Measurements from ENCODE around the gene TFIP11. TPM values are rescaled to one million over a fixed set of nuclear protein-coding genes. Genes with fewer than 3 reads are reported as not detected.

The TFIP11 gene
- total RNA-seq, 1 donor from 2014 or later, result 22.3 TPM

GRCh38 chr22:26515931-26516330 lies 3.7 kb upstream of the TFIP11 start:
- DNase-seq (no peak), ATAC-seq (no peak)
- intact Hi-C loops (cut with micrococcal nuclease), result no loop called here

- intact Hi-C loops (cut with micrococcal nuclease), result no loop called here
- no peak for ATAC-seq
- DNase-seq, result no peak
Measured at GRCh38 chr22:26514419-26515161, 2.3 kb upstream of the TFIP11 start.

- intact Hi-C loops (cut with micrococcal nuclease), result no loop called here
- no peak for ATAC-seq
- DNase-seq, result no peak
Measured at GRCh38 chr22:26513838-26514237, 1.6 kb upstream of the TFIP11 start.

GRCh38 chr22:26508148-26508547 lies 4.1 kb downstream of the TFIP11 start:
- DNase-seq (no peak), ATAC-seq (no peak)
- intact Hi-C loops (cut with micrococcal nuclease), result loop anchor here (10.0 kb wide), 1 partner anchor 77 kb away; no protein-coding TSS in a partner anchor

DNA sequence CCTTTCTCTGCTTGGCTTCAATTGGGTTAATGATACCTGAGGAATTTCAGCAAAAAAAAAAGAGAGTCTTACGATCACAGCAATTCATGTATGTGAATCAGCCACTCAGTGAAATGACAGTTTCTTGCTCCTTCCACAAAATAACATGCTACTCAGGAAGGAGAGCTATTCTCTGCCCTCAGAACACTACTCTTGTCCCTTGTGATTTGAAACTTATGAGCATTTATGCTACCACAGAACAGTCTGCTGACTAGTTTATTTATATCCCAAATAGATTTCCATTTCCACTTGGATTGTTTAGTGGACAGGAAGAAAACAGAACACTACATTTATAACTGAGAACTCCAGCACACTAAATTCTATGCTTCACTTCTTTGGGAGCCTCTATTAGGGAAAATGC lies 8.5 kb downstream of the TFIP11 start:
- intact Hi-C loops (cut with micrococcal nuclease), result loop anchor here (10.0 kb wide), 1 partner anchor 81 kb away; no protein-coding TSS in a partner anchor
- DNase-seq, result no peak
- peak; percentile 77 for ATAC-seq

DNA sequence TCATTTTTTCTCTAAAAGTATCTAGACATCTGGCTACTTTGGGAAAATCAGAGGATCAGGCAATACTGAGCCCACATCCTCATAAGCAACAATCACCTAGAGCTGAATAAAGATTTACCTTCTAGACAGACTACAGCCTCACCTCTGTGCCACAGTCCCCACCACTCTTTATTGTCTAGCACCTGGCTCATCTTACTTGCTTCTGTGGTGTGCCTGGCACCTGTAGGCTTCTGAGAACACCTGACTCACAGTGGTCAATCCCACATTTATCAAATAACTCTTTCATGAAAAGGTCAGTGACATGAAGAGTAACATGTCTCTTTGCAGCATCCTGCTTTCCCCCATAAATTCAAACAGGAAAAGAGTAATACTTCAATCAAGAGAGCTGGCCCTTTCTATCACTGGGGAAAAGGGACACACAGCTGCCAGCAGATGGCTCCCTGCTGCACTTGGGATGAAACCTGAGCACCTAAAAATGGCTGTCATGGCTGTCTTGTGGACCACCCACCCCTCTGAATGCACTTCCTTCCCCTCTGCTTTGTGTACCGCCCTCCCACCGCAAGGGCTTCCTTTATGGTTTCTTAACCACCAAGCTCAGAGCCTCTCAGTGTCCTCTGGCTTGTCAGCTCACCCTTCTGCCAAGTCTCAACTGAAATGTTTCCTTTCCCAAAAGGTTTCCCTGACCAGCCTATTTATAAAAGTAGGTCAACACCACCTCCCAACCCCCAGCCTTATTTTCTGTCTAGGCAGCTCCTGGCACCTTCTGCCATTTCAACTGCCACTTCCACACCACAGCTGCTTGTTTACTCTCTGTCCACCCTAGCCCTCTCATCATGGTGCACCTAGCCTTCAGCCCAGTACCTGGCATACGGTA lies 9.3 kb downstream of the TFIP11 start:
- intact Hi-C loops (cut with micrococcal nuclease), result loop anchor here (10.0 kb wide), 1 partner anchor 82 kb away; no protein-coding TSS in a partner anchor
- DNase-seq (peak; percentile 44), ATAC-seq (peak; percentile 95)

DNA sequence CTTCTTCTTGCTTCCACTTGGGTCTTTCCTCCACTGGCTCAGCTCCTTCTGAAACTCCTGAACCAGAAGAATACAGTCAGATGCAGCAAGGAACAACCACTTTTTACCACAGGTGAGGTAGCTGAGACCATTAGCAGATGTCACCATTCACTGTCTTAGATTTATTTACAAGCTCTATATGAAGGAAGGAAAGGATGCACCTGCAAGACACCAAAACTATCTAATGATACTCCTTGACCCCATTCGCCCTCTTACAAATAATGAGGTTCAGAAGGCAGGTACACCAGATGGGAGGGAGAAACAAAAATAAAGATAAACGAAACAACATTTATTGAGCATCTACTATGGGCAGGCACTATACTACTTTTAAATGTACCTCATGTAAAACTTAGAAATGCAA lies 10.3 kb downstream of the TFIP11 start:
- intact Hi-C loops (cut with micrococcal nuclease), result loop anchor here (10.0 kb wide), 1 partner anchor 83 kb away; no protein-coding TSS in a partner anchor
- ATAC-seq (no peak), DNase-seq (no peak)

- ATAC-seq (no peak), DNase-seq (no peak)
- intact Hi-C loops (cut with micrococcal nuclease), result no loop called here
Measured at GRCh38 chr22:26499188-26499703, 13.0 kb downstream of the TFIP11 start.

DNA sequence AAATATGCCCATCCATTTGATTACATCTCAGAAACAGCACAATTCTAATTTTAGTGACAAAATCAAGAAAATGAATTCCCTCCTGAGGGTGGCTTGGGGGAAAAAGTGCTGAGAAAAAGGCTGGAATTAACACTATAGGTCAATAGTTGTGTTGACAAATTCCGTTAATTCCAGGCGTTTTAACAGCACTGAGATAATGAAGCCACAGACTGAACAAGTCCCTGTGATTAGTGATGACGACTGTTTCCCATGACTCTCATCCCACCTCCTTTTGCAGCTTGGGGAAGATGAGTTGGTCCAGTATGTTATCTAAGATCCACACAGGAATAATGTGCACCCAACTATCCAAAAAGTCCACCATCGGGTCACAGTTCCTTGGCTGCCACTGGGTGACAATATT lies 15.8 kb downstream of the TFIP11 start:
- intact Hi-C loops (cut with micrococcal nuclease), result no loop called here
- no peak for ATAC-seq
- no peak for DNase-seq

- DNase-seq (no peak), ATAC-seq (no peak)
- intact Hi-C loops (cut with micrococcal nuclease), result no loop called here
Measured at GRCh38 chr22:26494506-26494905, 17.8 kb downstream of the TFIP11 start.

GRCh38 chr22:26492220-26492619 lies 20.1 kb downstream of the TFIP11 start:
- no peak for DNase-seq
- no peak for ATAC-seq

GRCh38 chr22:26489447-26490036 lies 22.7 kb downstream of the TFIP11 start:
- DNase-seq, result no peak
- no peak for ATAC-seq
- intact Hi-C loops (cut with micrococcal nuclease), result no loop called here

More at GRCh38 chr22:26492220-26492619, 20.1 kb downstream of the TFIP11 start:
- intact Hi-C loops (cut with micrococcal nuclease), result no loop called here

- intact Hi-C loops (cut with micrococcal nuclease), result no loop called here
- ATAC-seq (no peak), DNase-seq (no peak)
Measured at GRCh38 chr22:26487996-26488395, 24.3 kb downstream of the TFIP11 start.

- ATAC-seq, result no peak
- no peak for DNase-seq
- intact Hi-C loops (cut with micrococcal nuclease), result no loop called here
Measured at GRCh38 chr22:26486394-26486793, 25.9 kb downstream of the TFIP11 start.

DNA sequence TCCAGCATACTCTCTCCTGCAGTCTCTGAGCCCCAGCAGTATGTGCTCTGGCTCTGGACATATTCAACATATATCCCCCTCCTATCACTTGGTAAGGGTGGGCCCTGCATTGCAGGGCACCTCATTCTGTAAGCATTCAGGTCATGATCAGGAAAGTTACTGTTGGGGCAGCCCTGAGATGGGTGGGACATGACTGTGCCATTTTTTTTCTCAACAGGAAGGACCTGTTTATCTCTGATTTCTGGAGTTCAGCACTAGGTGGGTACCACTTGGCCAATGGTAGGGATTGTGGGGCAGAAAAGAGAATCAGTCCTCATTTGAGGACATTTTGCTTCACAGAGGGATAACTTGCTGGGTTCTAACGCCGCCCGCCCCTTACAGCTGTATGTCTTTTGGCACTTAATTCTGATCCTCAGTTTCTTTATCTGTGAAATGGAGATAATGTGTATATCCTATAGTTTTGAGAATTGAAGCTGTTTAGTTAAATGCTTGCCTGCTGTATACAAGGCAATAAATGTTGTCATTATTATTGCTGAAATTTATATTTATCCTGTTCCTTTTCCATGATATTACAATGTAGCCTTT lies 26.4 kb downstream of the TFIP11 start:
- ATAC-seq, result no peak
- intact Hi-C loops (cut with micrococcal nuclease), result no loop called here
- no peak for DNase-seq

GRCh38 chr22:26485013-26485412 lies 27.3 kb downstream of the TFIP11 start:
- intact Hi-C loops (cut with micrococcal nuclease), result no loop called here
- ATAC-seq (no peak), DNase-seq (no peak)

- DNase-seq (no peak), ATAC-seq (no peak)
- intact Hi-C loops (cut with micrococcal nuclease), result no loop called here
Measured at GRCh38 chr22:26484360-26484706, 27.9 kb downstream of the TFIP11 start.

DNA sequence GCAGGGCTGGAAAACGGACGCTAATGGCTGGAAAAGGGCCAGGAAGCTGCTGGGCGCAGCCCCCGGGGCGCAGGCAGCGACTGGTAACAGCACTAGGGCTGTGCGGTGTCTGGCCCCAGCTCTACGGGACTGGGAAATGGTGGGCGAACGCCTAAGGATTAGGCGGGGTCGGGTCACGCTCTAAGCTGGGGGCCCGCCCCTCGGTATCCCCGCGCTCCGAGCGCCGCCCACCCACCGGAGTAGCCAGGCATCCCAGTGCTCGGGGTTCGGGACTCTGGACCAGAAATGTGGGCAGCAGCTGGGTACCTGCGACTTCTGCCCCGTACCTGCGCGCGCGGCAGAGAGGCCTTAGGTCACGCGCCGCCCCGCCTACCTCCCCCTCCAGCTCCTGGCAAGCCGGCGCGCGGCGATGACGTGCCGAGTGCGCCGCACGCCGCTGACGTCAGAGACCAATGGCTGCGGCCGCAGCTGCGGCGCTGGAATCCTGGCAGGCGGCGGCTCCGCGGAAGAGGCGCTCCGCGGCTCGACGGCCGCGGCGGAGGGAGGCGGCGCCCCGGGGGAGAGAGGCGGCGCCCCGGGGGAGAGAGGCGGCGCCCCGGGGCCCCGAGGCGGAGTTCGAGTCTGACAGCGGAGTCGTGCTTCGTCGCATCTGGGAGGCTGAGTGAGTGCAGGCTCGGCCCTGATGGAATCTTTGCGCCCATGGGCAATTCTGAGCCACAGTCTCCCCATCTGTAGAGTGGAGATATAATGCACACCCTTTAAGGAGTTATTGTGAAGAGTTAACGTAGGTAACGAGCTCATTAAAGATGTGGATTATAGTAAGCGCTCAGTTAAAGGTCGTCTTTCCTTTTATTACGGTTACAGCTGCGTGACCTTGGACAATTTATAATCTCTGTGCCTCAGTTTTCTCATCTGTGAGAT lies 28.6 kb downstream of the TFIP11 start, which contains the start of the genes HPS4 and SRRD:
Gene HPS4 (minus strand): TSS at position 345 of the 921 bp plus-strand sequence. CDS start 2,021 bp downstream, outside the sequence.
Gene SRRD (plus strand): TSS at position 439 of the 921 bp plus-strand sequence. CDS start 14 bp downstream, at position 453.
- peak; percentile 97 for ATAC-seq
- intact Hi-C loops (cut with micrococcal nuclease), result no loop called here
- peak; percentile 95 for DNase-seq

All from left ventricle myocardium superior (tissue), 1 donor.